ENCODE data around the gene TINAG.
A peak's percentile ranks its signal among the peaks of the same experiment; 100 is the strongest.

Gene TINAG

GRCh38 chr6:54264581-54265272 is 43.5 kb upstream of the TINAG start:
- Histone ChIP-seq H3K79me1 (ENCODE audit: low read depth, low read length) (no peaks in the 10 kb centered on the region), H3K9ac (ENCODE audit: low read depth, low read length, poor library complexity) (no peak overlapping the region), H3K27ac (replicated peaks; ENCODE audit: low read length) (no peak overlapping the region), H2BK120ac (ENCODE audit: low read depth, low read length) (no peak overlapping the region), H3K36me3 (replicated peaks in 1 of 2; ENCODE audit: control insufficient read depth in 2 of 2, insufficient read depth in 2 of 2, low read length in 2 of 2) (no peaks in the 10 kb centered on the region), H4K91ac (ENCODE audit: low read depth, low read length, poor library complexity) (no peak overlapping the region), H3K4me2 (ENCODE audit: insufficient read depth, low read length, poor library complexity, severe bottlenecking) (no peak overlapping the region), H3K4ac (ENCODE audit: low read length) (no peak overlapping the region), H3K18ac (ENCODE audit: low read length) (no peak overlapping the region), H3K14ac (ENCODE audit: low read length) (no peak overlapping the region), H3K4me1 (ENCODE audit: control insufficient read depth in 2 of 2, insufficient read depth in 1 of 2, low read depth in 1 of 2, low read length in 2 of 2) (no peaks in the 10 kb centered on the region), H4K8ac (ENCODE audit: low read depth, low read length) (no peak overlapping the region), H3K23ac (ENCODE audit: low read depth, low read length, poor library complexity) (no peak overlapping the region), H2AFZ (ENCODE audit: low read length) (no peak overlapping the region), H2AK5ac (ENCODE audit: low read depth, low read length) (no peak overlapping the region), H3K27me3 (ENCODE audit: control insufficient read depth in 3 of 3, insufficient read depth in 3 of 3, low read depth in 1 of 3, low read length in 3 of 3) (no peaks in the 10 kb centered on the region), H2BK5ac (ENCODE audit: low read length) (no peak overlapping the region), H3K9me3 (replicated peaks in 1 of 2; ENCODE audit: control insufficient read depth in 2 of 2, insufficient read depth in 1 of 2, low read depth in 1 of 2, low read length in 2 of 2) (no peaks in the 10 kb centered on the region), H2BK12ac (ENCODE audit: low read length) (no peak overlapping the region), H3K4me3 (ENCODE audit: low read length in 2 of 2) (no peak overlapping the region), H2BK15ac (ENCODE audit: low read length) (no peak overlapping the region)
- no CpG with 5 or more reads among the region's 4 CpGs for WGBS, 2 donors (ENCODE audit: extremely low coverage in 2 of 2, insufficient read length in 2 of 2, insufficient replicate concordance in 1 of 2)
- DNase-seq (ENCODE audit: low spot score) = no peak

GRCh38 chr6:54266400-54266923 is 41.8 kb upstream of the TINAG start:
- no peak overlapping the region for H2BK120ac ChIP-seq (ENCODE audit: low read depth, low read length)
- no peaks in the 10 kb centered on the region for H3K4me1 ChIP-seq (ENCODE audit: control insufficient read depth in 2 of 2, insufficient read depth in 1 of 2, low read depth in 1 of 2, low read length in 2 of 2)
- H3K4me3 ChIP-seq (ENCODE audit: low read length in 2 of 2) = no peak overlapping the region
- WGBS, 2 donors (ENCODE audit: extremely low coverage in 2 of 2, insufficient read length in 2 of 2, insufficient replicate concordance in 1 of 2) = no CpG with 5 or more reads among the region's 5 CpGs
- H4K8ac ChIP-seq (ENCODE audit: low read depth, low read length) = no peak overlapping the region
- no peaks in the 10 kb centered on the region for H3K79me1 ChIP-seq (ENCODE audit: low read depth, low read length)
- H3K18ac ChIP-seq (ENCODE audit: low read length) = no peak overlapping the region
- no peaks in the 10 kb centered on the region for H3K36me3 ChIP-seq (replicated peaks in 1 of 2; ENCODE audit: control insufficient read depth in 2 of 2, insufficient read depth in 2 of 2, low read length in 2 of 2)
- no peak overlapping the region for H2BK15ac ChIP-seq (ENCODE audit: low read length)
- no peak overlapping the region for H3K27ac ChIP-seq (replicated peaks; ENCODE audit: low read length)
- no peak overlapping the region for H3K14ac ChIP-seq (ENCODE audit: low read length)
- H2BK12ac ChIP-seq (ENCODE audit: low read length) = no peak overlapping the region
- H3K27me3 ChIP-seq (ENCODE audit: control insufficient read depth in 3 of 3, insufficient read depth in 3 of 3, low read depth in 1 of 3, low read length in 3 of 3) = no peaks in the 10 kb centered on the region
- H2AK5ac ChIP-seq (ENCODE audit: low read depth, low read length) = no peak overlapping the region
- no peak overlapping the region for H3K4me2 ChIP-seq (ENCODE audit: insufficient read depth, low read length, poor library complexity, severe bottlenecking)
- H3K9me3 ChIP-seq (replicated peaks in 1 of 2; ENCODE audit: control insufficient read depth in 2 of 2, insufficient read depth in 1 of 2, low read depth in 1 of 2, low read length in 2 of 2) = no peaks in the 10 kb centered on the region
- peak overlapping the region; percentile 24 for H2AFZ ChIP-seq (ENCODE audit: low read length)
- no peak overlapping the region for H2BK5ac ChIP-seq (ENCODE audit: low read length)
- DNase-seq (ENCODE audit: low spot score) = no peak
- no peak overlapping the region for H3K23ac ChIP-seq (ENCODE audit: low read depth, low read length, poor library complexity)
- H4K91ac ChIP-seq (ENCODE audit: low read depth, low read length, poor library complexity) = no peak overlapping the region
- H3K9ac ChIP-seq (ENCODE audit: low read depth, low read length, poor library complexity) = no peak overlapping the region
- H3K4ac ChIP-seq (ENCODE audit: low read length) = no peak overlapping the region

- Histone ChIP-seq H3K4me1 (ENCODE audit: control insufficient read depth in 2 of 2, insufficient read depth in 1 of 2, low read depth in 1 of 2, low read length in 2 of 2) (no peaks in the 10 kb centered on the region), H3K23ac (ENCODE audit: low read depth, low read length, poor library complexity) (no peak overlapping the region), H3K36me3 (replicated peaks in 1 of 2; ENCODE audit: control insufficient read depth in 2 of 2, insufficient read depth in 2 of 2, low read length in 2 of 2) (no peaks in the 10 kb centered on the region), H2BK12ac (ENCODE audit: low read length) (no peak overlapping the region), H3K4me3 (ENCODE audit: low read length in 2 of 2) (no peak overlapping the region), H2BK120ac (ENCODE audit: low read depth, low read length) (no peak overlapping the region), H3K79me1 (ENCODE audit: low read depth, low read length) (no peaks in the 10 kb centered on the region), H3K9ac (ENCODE audit: low read depth, low read length, poor library complexity) (no peak overlapping the region), H3K4me2 (ENCODE audit: insufficient read depth, low read length, poor library complexity, severe bottlenecking) (no peak overlapping the region), H3K27me3 (ENCODE audit: control insufficient read depth in 3 of 3, insufficient read depth in 3 of 3, low read depth in 1 of 3, low read length in 3 of 3) (no peaks in the 10 kb centered on the region), H2AK5ac (ENCODE audit: low read depth, low read length) (no peak overlapping the region), H2BK15ac (ENCODE audit: low read length) (no peak overlapping the region), H2BK5ac (ENCODE audit: low read length) (no peak overlapping the region), H4K8ac (ENCODE audit: low read depth, low read length) (no peak overlapping the region), H2AFZ (ENCODE audit: low read length) (no peak overlapping the region), H3K18ac (ENCODE audit: low read length) (no peak overlapping the region), H3K4ac (ENCODE audit: low read length) (no peak overlapping the region), H4K91ac (ENCODE audit: low read depth, low read length, poor library complexity) (no peak overlapping the region), H3K9me3 (replicated peaks in 1 of 2; ENCODE audit: control insufficient read depth in 2 of 2, insufficient read depth in 1 of 2, low read depth in 1 of 2, low read length in 2 of 2) (no peaks in the 10 kb centered on the region), H3K27ac (replicated peaks; ENCODE audit: low read length) (no peak overlapping the region), H3K14ac (ENCODE audit: low read length) (no peak overlapping the region)
- no CpG with 5 or more reads among the region's 2 CpGs for WGBS, 2 donors (ENCODE audit: extremely low coverage in 2 of 2, insufficient read length in 2 of 2, insufficient replicate concordance in 1 of 2)
- no peak for DNase-seq (ENCODE audit: low spot score)
Measured at GRCh38 chr6:54267798-54268197, 40.4 kb upstream of the TINAG start.

GRCh38 chr6:54273214-54273820 is 34.9 kb upstream of the TINAG start:
- Histone ChIP-seq H2BK5ac (ENCODE audit: low read length) (no peak overlapping the region), H4K91ac (ENCODE audit: low read depth, low read length, poor library complexity) (no peak overlapping the region), H2AFZ (ENCODE audit: low read length) (no peak overlapping the region), H3K4me2 (ENCODE audit: insufficient read depth, low read length, poor library complexity, severe bottlenecking) (no peak overlapping the region), H3K27ac (replicated peaks; ENCODE audit: low read length) (no peak overlapping the region), H3K23ac (ENCODE audit: low read depth, low read length, poor library complexity) (no peak overlapping the region), H2AK5ac (ENCODE audit: low read depth, low read length) (no peak overlapping the region), H3K27me3 (ENCODE audit: control insufficient read depth in 3 of 3, insufficient read depth in 3 of 3, low read depth in 1 of 3, low read length in 3 of 3) (no peaks in the 10 kb centered on the region), H3K4me3 (ENCODE audit: low read length in 2 of 2) (no peak overlapping the region), H3K9me3 (replicated peaks in 1 of 2; ENCODE audit: control insufficient read depth in 2 of 2, insufficient read depth in 1 of 2, low read depth in 1 of 2, low read length in 2 of 2) (no peaks in the 10 kb centered on the region), H4K8ac (ENCODE audit: low read depth, low read length) (no peak overlapping the region), H3K18ac (ENCODE audit: low read length) (no peak overlapping the region), H3K4me1 (ENCODE audit: control insufficient read depth in 2 of 2, insufficient read depth in 1 of 2, low read depth in 1 of 2, low read length in 2 of 2) (no peaks in the 10 kb centered on the region), H2BK120ac (ENCODE audit: low read depth, low read length) (no peak overlapping the region), H3K79me1 (ENCODE audit: low read depth, low read length) (no peaks in the 10 kb centered on the region), H2BK12ac (ENCODE audit: low read length) (no peak overlapping the region), H3K9ac (ENCODE audit: low read depth, low read length, poor library complexity) (no peak overlapping the region), H3K36me3 (replicated peaks in 1 of 2; ENCODE audit: control insufficient read depth in 2 of 2, insufficient read depth in 2 of 2, low read length in 2 of 2) (no peaks in the 10 kb centered on the region), H2BK15ac (ENCODE audit: low read length) (no peak overlapping the region), H3K4ac (ENCODE audit: low read length) (no peak overlapping the region), H3K14ac (ENCODE audit: low read length) (no peak overlapping the region)
- DNase-seq (ENCODE audit: low spot score) = no peak
- whole genome bisulfite sequencing, 2 donors (ENCODE audit: extremely low coverage in 2 of 2, insufficient read length in 2 of 2, insufficient replicate concordance in 1 of 2) = 100% methylated on average over 1 of the region's 6 CpGs; no CpG with 5 or more reads in 1 of the 2 donors
